ENCODE data around the gene NCOA1. TPM values are rescaled to one million over a fixed set of nuclear protein-coding genes. Genes with fewer than 3 reads are reported as not detected.

NCOA1 gene
- total and polyA plus RNA-seq, 2 of the 4 experiments (the other 2 are of a cell fraction): 6.7 to 11.3 TPM

DNA sequence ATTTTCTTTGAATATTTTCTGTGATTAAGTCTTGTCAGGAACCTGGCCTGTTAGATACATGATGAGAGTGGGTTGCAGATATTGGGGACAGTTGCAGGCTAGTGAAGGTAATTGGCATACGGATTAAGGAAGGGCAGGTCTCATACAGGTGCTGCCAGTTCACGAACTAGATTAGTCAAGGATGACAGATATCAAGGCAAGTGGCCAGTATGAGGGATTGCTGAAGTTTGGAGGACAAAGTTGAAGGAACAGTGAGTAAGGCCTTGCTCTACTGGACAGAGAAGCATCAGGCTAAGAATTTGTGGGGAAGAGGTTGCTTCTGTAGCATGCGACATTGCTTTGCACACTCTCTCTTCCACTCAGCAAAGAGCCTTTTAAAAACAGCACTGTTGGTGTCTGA, 12.8 kb upstream of the NCOA1 start:
- H3K27ac ChIP-seq (ENCODE audit: insufficient read depth, low read length): no peak overlapping the region
- no peak overlapping the region for H3K4ac ChIP-seq (ENCODE audit: low read depth, low read length)
- in situ Hi-C loops (cut with MboI; ENCODE audit: low sequenced_read_pairs) (no loop called here), intact Hi-C loops (cut with micrococcal nuclease) (no loop called here), dilution Hi-C loops (cut with HindIII; ENCODE audit: low sequenced_read_pairs, unreplicated experiment) (no loop called here)
- no peak overlapping the region for H3K4me3 ChIP-seq (ENCODE audit: insufficient read depth, low read depth, low read length)
- H3K18ac ChIP-seq (ENCODE audit: low read depth, low read length): no peak overlapping the region
- BruUV-seq (replicated peaks): no TSS peak
- no peak overlapping the region for H2BK15ac ChIP-seq (ENCODE audit: low read depth, low read length)
- no peak overlapping the region for H2BK20ac ChIP-seq (ENCODE audit: low read depth, low read length)
- WGBS, 2 experiments (ENCODE audit: extremely low coverage in 2 of 2, insufficient read length in 1 of 2): 57% methylated on average over 1 of the region's 3 CpGs; no CpG with 5 or more reads in 1 of the 2 experiments
- H3K56ac ChIP-seq (ENCODE audit: extremely low read depth, insufficient read depth, low read length): no peak overlapping the region
- H2AK5ac ChIP-seq (ENCODE audit: low read depth, low read length): no peak overlapping the region
- H3K9me3 ChIP-seq (ENCODE audit: control insufficient read depth, insufficient read depth, low read length): 0 out of 2 replicates have a peak, but pooled peaks cover 2% of the 10 kb centered on the region
- H4K20me1 ChIP-seq (ENCODE audit: insufficient read depth, low read length): no peaks in the 10 kb centered on the region
- no peak overlapping the region for H2AK9ac ChIP-seq (replicated peaks; ENCODE audit: low read depth, low read length, poor library complexity)
- H3K9me1 ChIP-seq (ENCODE audit: insufficient read depth, low read length): no peaks in the 10 kb centered on the region
- H3K23ac ChIP-seq (ENCODE audit: low read depth, low read length): no peak overlapping the region
- no peak overlapping the region for H2BK120ac ChIP-seq (ENCODE audit: low read depth, low read length)
- no peak overlapping the region for H4K8ac ChIP-seq (ENCODE audit: low read depth in 2 of 2, low read length in 2 of 2)
- no peak overlapping the region for H4K5ac ChIP-seq (ENCODE audit: low read depth, low read length)
- H3K4me2 ChIP-seq (ENCODE audit: low read depth, low read length): no peak overlapping the region
- no peaks in the 10 kb centered on the region for H3K79me1 ChIP-seq (ENCODE audit: low read depth in 1 of 2, low read length in 2 of 2)
- H3K36me3 ChIP-seq (ENCODE audit: control insufficient read depth, insufficient read depth, low read length): no peaks in the 10 kb centered on the region
- no peak overlapping the region for H2AFZ ChIP-seq (replicated peaks; ENCODE audit: low read length, poor library complexity)
- H2BK5ac ChIP-seq (ENCODE audit: low read depth, low read length, poor library complexity, severe bottlenecking): no peak overlapping the region
- CTCF ChIA-PET: interaction anchor here (0.7 kb wide), 1 partner anchor 8 kb away, joined by 3 read pairs; no protein-coding TSS in a partner anchor
- H3K27me3 ChIP-seq (ENCODE audit: control insufficient read depth, insufficient read depth, low read length): peaks cover 9% of the 10 kb centered on the region
- H3K9ac ChIP-seq (ENCODE audit: low read depth, low read length): no peak overlapping the region
- no peak for ATAC-seq (ENCODE audit: low read depth)
- DNase-seq: no peak
- no peak overlapping the region for H4K91ac ChIP-seq (ENCODE audit: insufficient read depth, low read depth, low read length)
- no peaks in the 10 kb centered on the region for H3K4me1 ChIP-seq (ENCODE audit: control insufficient read depth, insufficient read depth, low read length)
- H3K14ac ChIP-seq (replicated peaks; ENCODE audit: low read depth, low read length): no peak overlapping the region
- POLR2A ChIA-PET (ENCODE audit: unreplicated experiment): no interaction called here
- no peak for TF ChIP-seq MAFK (IDR thresholded peaks at IDR 0.05; ENCODE audit: low read depth, low read length)
- TF ChIP-seq RAD21 (IDR thresholded peaks at IDR 0.05; ENCODE audit: low read length): no peak
- no peak for TF ChIP-seq FOS (IDR thresholded peaks at IDR 0.05; ENCODE audit: low read depth, low read length)
- TF ChIP-seq CHD1 (IDR thresholded peaks at IDR 0.05; ENCODE audit: low read depth, low read length): no peak
- no peak for TF ChIP-seq MXI1 (IDR thresholded peaks at IDR 0.05; ENCODE audit: borderline replicate concordance, low read depth, low read length)

Data from IMR-90 (cell line).